ENCODE data around the gene EYA4. TPM values are rescaled to one million over a fixed set of nuclear protein-coding genes. Genes with fewer than 3 reads are reported as not detected.

Gene EYA4
- total and polyA plus RNA-seq, 3 donors from 2014 or later = 8.1 to 11.3 (median 10.7) TPM

DNA sequence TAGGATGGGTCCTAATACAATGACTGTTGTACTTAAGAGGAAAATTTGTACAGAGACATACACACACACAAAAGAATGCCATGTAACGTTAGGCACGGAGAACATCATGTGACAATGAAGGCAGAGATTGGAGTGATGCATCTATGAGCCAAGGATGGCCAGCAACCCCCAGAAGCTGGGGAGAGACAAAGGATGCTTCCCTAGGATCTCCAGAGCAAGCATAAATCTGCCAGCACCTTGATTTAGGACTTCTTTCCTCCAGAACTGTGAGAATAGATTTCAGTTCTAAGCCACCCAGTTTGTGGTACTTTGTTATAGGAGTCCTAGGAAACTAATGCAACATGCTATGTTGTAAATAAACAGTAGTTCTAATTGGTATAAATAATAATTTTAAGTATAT is 25.0 kb downstream of the EYA4 start:
- no peak for DNase-seq
- intact Hi-C loops (cut with DNase I; ENCODE audit: low total_unique reads) = no loop called here
- Histone ChIP-seq H3K27me3 (no peaks in the 10 kb centered on the region), H3K9me3 (no peaks in the 10 kb centered on the region), H3K4me3 (no peak overlapping the region), H3K36me3 (ENCODE audit: low read depth, missing control alignments) (no peaks in the 10 kb centered on the region), H3K27ac (no peak overlapping the region), H3K4me1 (no peaks in the 10 kb centered on the region)
- no peak for TF ChIP-seq POLR2A (IDR thresholded peaks at IDR 0.05)
- TF ChIP-seq, protein P1, sequence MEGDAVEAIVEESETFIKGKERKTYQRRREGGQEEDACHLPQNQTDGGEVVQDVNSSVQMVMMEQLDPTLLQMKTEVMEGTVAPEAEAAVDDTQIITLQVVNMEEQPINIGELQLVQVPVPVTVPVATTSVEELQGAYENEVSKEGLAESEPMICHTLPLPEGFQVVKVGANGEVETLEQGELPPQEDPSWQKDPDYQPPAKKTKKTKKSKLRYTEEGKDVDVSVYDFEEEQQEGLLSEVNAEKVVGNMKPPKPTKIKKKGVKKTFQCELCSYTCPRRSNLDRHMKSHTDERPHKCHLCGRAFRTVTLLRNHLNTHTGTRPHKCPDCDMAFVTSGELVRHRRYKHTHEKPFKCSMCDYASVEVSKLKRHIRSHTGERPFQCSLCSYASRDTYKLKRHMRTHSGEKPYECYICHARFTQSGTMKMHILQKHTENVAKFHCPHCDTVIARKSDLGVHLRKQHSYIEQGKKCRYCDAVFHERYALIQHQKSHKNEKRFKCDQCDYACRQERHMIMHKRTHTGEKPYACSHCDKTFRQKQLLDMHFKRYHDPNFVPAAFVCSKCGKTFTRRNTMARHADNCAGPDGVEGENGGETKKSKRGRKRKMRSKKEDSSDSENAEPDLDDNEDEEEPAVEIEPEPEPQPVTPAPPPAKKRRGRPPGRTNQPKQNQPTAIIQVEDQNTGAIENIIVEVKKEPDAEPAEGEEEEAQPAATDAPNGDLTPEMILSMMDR (IDR thresholded peaks at IDR 0.05) = no peak
- 59 to 77% methylated on average over 2 of the region's 2 CpGs for WGBS, 2 donors

DNA sequence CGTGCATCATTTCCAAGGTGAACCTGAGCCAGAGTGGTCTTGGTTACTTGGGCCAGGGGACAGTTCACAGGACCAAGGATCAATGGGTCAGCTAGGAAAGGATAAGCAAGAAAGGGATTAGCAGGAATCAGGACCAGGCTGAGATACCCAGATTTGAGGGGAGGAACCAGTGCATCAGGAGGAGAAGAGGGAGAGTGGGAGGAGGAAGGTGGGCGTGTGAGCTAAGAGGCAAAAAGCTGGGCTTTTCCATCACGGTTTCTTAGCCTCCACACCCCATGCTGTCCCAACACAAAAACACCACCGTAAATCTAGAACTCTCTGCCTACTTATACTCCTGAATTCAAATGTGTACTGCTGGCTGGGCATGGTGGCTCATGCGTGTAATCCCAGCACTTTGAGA is 27.5 kb downstream of the EYA4 start:
- WGBS, 2 donors = 85 to 89% methylated on average over 5 of the region's 5 CpGs
- intact Hi-C loops (cut with DNase I; ENCODE audit: low total_unique reads) = no loop called here

DNA sequence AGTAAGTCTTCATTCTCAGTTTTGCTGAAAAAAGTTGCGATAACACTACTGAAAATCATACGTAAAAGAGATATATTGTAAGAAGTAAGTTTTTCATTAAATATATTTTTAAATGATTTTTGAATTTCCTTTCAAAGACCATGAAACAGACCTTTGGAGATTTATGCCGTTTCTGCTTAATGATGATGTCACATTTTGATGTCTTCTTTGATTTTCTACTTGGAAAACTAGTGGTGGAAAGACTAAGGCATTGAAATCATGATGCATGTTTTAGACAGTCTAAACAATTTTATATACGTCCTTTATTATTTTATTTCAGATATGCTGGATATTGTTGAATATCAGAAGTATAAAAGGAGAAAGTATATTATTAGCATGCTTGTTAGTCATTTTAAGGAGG is 33.7 kb downstream of the EYA4 start:
- H3K9me3 ChIP-seq = no peaks in the 10 kb centered on the region
- H3K36me3 ChIP-seq (ENCODE audit: low read depth, missing control alignments) = no peaks in the 10 kb centered on the region
- H3K4me1 ChIP-seq = no peaks in the 10 kb centered on the region
- TF ChIP-seq POLR2A (IDR thresholded peaks at IDR 0.05) = no peak
- TF ChIP-seq, protein P1 (IDR thresholded peaks at IDR 0.05) = no peak
- H3K27ac ChIP-seq = no peak overlapping the region
- intact Hi-C loops (cut with DNase I; ENCODE audit: low total_unique reads) = no loop called here
- H3K4me3 ChIP-seq = no peak overlapping the region
- no peak for DNase-seq
- no peaks in the 10 kb centered on the region for H3K27me3 ChIP-seq
- WGBS, 2 donors = 85 to 91% methylated on average over 4 of the region's 4 CpGs

More for the DNA sequence above, 27.5 kb downstream of the EYA4 start:
- no peaks in the 10 kb centered on the region for H3K27me3 ChIP-seq
- TF ChIP-seq, protein P1 (IDR thresholded peaks at IDR 0.05) = no peak
- no peak for TF ChIP-seq POLR2A (IDR thresholded peaks at IDR 0.05)
- H3K4me3 ChIP-seq = no peak overlapping the region
- no peak for DNase-seq
- H3K4me1 ChIP-seq = no peaks in the 10 kb centered on the region
- H3K27ac ChIP-seq = no peak overlapping the region
- no peaks in the 10 kb centered on the region for H3K9me3 ChIP-seq
- H3K36me3 ChIP-seq (ENCODE audit: low read depth, missing control alignments) = no peaks in the 10 kb centered on the region

DNA sequence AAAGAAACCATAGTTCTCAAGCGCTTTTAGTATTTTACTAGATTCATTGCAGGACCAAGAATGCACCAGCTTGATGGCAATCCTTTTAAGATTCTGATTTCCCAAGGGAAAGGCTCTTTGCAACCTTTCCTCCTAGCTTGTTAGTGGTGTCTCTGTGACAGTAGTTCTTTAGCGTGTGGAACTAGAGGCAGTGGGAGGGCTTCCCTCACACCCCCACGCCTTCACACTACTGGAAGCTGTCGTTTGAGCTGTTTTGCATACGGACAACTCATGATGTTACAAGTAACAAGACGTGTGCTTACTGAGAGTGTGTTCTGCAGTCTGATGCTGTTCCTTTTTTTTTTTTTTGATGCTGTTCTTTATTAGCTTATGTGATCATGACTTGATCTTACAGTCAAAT is 34.1 kb downstream of the EYA4 start:
- intact Hi-C loops (cut with DNase I; ENCODE audit: low total_unique reads) = no loop called here
- Histone ChIP-seq H3K9me3 (no peaks in the 10 kb centered on the region), H3K36me3 (ENCODE audit: low read depth, missing control alignments) (no peaks in the 10 kb centered on the region), H3K4me1 (no peaks in the 10 kb centered on the region), H3K4me3 (no peak overlapping the region), H3K27ac (no peak overlapping the region), H3K27me3 (no peaks in the 10 kb centered on the region)
- TF ChIP-seq POLR2A (IDR thresholded peaks at IDR 0.05) = no peak
- TF ChIP-seq, protein P1 (IDR thresholded peaks at IDR 0.05) = no peak
- WGBS, 2 donors = 58 to 60% methylated on average over 6 of the region's 6 CpGs
- DNase-seq = no peak

DNA sequence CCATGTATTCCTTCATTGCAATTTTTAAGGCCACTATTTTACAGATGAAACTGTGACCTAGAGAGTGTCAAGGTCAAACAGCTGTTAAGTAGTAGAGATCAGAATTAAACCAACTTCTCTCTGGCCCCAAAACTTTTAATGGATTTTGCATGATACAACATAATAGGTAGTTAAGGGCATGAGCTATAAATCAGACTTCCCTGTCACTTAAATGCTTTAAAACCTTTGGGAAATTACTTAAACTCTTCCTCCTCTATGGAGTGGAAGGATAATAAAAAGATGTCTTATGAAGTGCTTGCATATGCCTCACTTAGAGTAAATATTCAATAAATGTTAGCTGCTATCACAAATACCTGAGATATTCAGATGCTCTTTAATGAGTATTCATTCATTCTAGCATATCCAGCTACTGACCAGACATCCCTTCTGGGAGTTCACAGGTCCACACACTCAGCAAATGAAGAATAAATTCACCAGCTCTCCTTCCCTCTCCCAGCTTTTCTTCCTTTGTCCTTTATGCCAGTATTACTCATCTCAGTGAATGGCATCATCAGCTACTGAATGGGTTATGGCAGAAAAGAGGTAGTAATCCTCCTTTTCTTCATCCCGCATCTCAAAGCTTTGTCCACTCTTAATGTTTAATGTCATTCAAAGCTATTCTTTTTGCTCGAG is 36.2 kb downstream of the EYA4 start:
- TF ChIP-seq POLR2A (IDR thresholded peaks at IDR 0.05) = no peak
- intact Hi-C loops (cut with DNase I; ENCODE audit: low total_unique reads) = no loop called here
- no peaks in the 10 kb centered on the region for H3K27me3 ChIP-seq
- no peak overlapping the region for H3K27ac ChIP-seq
- H3K9me3 ChIP-seq = no peaks in the 10 kb centered on the region
- no peak overlapping the region for H3K4me3 ChIP-seq
- DNase-seq = no peak
- no peaks in the 10 kb centered on the region for H3K36me3 ChIP-seq (ENCODE audit: low read depth, missing control alignments)
- 85 to 89% methylated on average over 2 of the region's 2 CpGs for WGBS, 2 donors
- no peaks in the 10 kb centered on the region for H3K4me1 ChIP-seq
